ENCODE measurements around the gene CCNL2.
A peak's percentile ranks its signal among the peaks of the same experiment; 100 is the strongest.
"Not testable (repeated sequence)": the region's sequence is repeated elsewhere in the genome, so short reads cannot be mapped to it uniquely, and the experiment has no call there.

The CCNL2 gene

DNA sequence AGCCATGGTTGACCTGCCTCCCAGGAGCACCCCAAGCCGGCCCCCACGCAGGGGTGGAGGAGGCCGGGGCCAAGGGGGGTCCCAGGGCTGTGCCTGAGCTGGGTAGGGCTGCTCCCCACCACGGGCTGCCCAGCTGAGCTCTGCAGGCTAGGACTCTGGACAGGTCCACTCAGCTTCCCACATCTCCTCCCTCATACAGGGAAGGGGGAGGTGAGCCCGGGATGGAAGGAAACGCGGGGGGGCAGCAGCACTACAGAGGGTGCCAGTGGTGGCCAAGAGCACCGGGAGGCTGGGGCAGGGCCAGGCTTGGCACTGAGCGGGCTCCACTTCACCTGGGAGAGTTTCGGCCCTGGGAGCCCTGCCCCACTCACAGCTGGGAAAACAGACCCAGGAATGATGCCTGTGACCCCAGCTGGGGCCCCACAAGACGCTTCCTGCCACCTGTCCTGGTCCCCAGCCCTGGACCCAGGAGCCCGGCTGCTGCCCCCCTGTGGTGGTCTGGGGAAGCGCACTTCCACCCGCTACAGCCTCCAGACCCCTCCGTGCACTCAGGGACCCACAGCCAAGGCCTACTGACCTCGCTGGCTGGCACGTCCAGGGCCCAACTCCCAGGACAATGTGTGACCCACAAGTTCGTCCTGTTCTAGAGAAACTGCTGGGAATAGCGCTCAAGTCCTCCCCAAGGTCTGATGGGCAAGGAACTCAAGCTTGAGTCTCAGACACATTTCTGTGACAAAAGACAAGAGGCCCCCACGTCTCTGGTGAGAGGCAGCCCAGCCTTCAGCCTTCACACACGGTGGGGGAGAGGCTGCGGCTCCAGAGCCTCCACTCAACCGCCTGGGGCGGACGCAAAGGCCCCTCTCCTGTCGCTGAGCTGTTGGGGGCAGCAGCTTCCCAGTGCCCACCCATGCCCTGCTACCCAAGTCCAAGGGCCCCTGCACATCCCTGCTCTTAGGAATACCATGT lies 27.1 kb downstream of the CCNL2 start:
- peak; percentile 52 for DNase-seq

DNA sequence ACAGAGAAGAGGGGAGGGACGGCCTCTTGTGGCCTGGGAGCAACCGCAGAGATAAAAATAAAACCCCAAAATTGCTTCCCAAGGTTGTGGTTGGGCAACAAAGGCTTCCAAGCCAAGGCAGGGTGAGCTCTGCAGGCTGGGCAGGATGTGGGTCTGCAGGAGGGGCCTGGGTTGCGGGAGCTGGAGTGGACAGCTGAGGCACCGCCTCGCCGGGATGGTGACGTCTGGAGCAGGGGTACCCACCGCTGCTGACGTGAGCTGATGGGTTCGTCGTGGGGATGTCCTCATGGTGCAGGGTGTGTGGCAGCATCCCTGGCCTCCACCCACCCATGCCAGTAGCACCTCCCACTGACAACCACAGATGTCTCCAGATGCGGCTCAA lies 27.8 kb downstream of the CCNL2 start:
- no peak for DNase-seq

DNA sequence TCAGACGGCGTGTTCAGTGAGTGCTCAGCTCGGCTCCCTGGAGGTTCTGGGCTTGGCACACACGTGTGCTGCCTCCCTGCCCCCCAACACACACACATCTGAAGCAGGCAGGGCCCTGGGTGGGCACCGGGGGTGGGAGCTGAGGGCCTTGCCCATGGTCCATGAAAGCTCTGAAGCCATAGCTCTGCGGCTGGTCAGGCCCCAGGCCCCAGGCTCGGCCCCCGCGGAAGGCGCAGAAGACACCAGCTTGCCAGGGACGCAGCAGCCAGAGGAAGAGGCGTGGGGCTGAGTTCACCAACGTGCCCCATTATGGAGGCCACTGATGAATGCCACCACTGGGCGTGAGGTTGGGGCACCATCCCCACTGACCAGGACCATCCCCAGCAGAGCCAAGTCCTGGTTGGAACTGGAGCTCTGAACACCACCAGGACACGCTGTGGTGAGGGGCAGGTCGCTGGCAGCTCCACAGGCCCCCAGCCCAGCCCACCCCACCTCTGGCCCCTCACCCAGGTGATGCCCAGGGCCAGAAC lies 28.3 kb downstream of the CCNL2 start:
- no peak for DNase-seq

DNA sequence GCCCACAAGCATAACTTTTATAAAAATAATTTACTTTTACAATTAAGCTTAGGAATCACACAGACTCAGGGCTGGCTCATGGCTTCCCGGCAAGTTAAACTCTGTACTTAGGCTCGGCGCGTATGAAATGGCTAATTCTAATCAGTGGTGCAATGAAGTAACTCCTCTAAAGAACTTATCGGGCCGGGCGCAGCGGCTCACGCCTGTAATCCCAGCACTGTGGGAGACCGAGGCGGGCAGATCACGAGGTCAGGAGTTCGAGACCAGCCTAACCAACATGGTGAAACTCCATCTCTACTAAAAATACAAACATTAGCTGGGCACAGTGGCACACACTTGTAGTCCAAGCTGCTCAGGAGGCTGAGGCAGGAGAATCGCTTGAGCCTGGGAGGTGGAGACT lies 29.0 kb downstream of the CCNL2 start:
- DNase-seq = not testable (repeated sequence)

DNA sequence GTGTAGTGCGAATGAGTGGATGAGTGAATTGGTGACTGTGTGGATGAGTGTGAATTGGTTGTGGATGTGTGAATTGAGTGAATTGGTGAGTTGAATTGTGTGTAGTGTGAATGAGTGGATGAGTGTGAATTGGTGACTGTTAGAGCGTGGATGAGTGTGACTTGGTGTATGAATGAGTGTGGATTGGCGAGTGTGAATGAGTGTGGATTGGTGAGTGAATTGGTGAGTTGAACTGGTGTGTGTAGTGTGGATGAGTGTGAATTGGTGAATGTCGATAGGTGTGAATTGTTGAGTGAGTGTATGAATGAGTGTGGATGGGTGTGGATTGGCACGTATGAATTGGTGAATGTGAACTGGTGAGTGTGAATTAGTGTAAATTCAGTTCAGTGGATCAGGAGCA lies 31.8 kb downstream of the CCNL2 start:
- no peak for DNase-seq

DNA sequence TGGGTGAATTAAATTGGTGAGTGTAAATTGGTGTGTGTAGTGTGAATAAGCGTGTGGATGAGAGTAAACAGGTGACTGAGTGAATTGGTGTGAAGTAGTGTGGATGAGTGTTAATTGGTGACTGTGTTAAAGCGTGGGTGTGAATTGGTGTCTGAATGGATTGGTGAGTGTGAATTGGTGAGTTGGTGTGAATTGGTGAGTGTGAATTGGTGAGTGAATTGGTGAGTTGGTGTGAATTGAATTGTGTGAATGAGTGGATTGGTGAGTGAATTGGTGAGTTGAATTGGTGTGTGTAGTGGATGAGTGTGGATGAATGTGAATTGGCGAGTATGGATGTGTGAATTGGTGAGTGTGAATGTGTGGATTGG lies 32.5 kb downstream of the CCNL2 start:
- no peak for DNase-seq

DNA sequence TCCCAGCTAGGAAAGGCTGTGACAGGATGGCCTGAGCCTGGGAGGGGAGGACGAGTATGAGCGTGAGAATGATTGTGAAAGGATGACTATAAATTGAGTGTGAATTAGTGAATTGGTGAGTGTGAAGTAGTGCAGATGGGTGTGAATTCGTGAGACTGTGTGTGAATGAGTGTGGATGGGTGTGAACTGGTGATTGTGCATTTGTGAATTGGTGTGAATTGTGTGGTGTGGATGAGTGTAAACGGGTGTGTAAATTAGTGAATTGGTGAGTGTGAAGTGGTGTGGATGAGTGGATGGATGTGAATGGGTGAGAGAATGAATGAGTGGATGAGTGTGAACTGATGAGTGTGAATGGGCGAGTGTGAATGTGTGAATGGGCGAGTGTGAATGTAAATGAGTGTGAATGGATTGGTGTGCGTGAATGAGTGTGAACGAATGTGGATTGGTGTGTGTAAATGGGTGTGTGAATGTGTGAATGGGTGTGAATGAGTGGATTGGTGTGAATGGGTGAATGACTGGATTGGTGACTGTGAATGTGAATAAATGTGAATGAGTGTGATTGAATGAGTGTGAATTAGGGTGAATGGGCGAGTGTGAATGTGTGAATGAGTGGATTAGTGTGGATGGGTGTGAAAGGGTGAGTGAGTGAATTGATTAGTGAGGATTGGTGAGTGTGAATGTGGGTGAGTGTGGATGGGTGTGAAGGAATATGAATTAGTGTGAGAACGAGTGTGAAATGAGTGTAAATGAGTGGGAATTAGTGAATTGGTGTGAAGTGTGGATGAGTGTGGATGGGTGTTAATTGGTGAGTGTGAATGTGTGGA lies 33.0 kb downstream of the CCNL2 start:
- DNase-seq = no peak

DNA sequence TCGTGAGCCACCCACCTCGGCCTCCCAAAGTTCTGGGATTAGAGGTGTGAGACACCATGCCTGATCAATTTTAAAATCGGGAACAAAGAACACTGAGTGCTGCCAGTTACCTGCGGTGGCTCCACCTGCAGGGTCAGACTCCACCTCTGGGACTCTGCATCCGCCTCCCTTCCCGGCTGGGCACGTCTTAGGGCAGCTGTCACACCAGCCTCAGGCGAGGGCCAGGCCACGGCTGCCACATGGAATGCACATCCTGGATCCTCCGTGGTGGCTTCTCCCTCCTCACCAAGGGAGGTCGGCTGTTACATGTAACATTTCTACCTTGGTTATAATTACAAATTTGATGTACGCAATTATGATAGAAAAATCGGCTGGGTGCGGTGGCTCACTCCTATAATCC lies 34.9 kb downstream of the CCNL2 start:
- DNase-seq = no peak

DNA sequence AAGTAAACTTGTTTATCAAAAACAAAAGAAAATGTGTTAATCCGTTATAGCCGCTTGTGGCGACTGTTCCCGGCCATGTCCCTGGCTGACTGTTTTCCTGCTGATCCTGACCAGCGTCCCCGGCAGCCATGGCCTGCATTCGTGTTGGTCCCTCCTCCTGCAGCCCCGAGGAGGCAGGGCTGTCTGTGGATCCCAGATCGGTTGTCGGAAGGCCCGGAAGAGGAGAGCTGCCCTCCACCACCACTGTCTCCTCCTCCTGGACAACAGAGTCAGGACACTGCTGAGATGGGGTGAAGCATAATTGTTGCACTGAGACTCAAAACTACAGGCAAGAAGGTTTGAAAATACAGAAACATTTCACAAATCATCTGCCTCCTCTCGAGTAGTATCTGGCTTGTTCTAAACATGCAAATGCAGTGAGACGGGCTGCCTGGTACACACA lies 37.1 kb downstream of the CCNL2 start:
- DNase-seq = peak; percentile 83

DNA sequence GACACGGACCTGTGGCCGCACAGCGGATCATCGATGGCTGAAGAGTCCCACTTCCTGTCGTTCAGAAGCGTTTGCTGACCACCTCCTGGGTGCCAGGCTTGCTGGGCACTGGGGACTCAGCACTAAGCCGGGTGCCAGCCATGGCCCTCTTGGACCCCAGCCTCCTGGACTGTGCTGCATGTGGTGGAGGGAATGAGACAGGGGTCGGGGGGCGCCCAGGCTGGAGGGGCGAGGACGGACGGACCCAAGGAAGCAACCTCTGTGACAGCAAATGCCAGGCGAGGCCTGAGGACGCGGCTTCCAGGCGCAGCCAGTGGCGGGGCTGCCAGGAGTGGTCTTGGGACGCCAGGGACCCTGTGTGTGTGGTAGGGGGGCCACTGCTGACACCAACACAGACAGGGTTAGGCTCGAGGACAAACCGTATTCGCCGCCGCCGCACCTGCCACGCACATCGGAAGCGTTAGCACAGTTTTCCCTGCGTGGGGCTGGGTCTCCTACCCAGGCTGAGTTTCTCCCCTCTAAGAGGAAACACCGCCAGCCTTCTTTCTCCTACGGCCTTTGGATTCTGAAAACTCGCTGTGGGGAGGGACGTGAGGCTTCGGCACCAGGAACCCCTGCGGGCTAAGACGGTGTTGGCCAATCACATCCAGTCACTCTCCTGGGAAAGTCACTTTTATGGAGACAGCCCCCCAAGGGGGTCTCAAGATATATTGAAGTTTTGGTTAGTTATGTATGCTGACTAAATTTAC lies 37.7 kb downstream of the CCNL2 start:
- no peak for DNase-seq

DNA sequence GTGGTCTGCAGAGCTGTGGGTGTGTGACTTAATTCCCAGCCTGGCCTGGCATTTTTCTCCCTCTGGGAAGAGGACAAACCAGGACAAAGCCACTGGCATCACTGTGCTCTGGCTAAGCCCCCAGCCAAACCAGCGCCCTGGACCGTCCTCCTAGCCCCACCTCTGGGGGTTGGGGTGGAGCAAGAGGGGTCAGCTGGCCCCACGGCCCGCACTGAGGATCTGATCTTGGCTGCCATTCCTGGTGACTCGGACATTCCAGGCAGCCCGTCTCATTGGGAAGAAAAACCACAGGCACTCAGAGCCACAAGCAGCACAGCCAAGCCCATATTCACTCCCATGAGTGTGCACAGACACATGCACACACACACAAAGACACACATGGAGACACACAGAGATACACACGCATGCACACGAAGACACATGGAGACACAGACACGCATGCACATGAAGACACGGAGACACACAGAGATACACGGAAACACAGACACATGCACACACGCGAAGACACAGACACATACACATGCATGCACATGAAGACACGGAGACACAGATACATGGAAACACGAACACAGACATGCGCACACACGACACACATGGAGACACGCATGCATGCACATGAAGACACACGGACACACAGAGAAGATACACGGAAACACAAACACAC lies 38.5 kb downstream of the CCNL2 start:
- DNase-seq = peak; percentile 95

DNA sequence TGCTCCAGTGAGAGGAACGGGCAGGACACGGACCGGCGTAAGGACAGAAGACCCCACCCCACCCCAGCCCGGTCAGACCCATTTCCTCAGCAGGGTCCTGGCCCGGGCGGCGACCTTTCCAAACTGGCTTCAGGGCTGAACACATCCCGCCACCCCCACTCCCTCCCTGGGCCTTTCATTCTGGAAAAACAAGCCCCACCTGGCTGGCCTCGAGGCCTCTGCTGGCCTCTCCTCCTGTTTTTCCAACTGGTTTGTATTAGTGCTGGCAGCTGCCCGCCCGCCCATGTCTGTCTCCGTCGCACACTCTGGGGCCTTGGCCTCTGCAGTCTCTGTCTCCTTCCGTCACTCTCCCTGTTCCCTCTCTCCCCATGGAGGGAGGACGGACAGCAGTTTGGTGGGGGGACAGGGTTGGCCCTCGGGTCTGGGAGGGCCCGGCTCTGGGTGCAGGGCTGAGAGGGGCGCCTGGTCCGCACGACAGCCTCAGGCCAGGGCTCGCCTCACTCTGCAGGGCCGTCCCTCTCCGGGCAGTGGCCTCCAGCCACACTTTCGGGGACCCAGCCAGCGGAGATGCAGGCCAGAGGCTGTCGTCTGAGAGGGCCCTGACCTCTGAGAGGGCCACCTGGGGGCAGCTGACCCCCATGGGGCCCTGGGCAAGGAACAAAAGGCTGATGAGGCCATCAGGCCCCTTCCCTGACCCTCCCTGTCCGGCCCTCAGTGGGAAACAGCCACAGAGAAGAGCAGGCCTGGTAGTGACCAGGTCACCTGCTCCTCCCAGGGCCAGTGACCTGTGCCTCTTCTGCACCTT lies 39.3 kb downstream of the CCNL2 start:
- peak; percentile 83 for DNase-seq

DNA sequence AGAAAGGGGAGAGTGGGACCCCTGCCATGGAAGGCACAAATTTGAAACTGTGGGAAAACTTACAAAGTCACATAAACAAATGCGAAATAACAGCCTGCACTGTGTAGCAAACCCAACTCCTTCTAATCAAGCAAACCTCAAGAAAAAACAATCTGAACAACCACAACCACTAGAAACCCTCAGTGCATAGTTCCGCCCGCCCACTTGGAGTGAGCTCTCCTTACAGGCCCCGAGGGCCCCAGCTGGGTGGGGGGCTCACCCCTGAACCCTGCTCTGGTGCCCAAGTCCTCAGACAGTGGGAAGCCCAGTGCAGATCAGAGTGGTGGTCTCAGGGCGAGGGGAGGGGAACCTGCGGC lies 39.8 kb downstream of the CCNL2 start:
- peak; percentile 79 for DNase-seq

DNA sequence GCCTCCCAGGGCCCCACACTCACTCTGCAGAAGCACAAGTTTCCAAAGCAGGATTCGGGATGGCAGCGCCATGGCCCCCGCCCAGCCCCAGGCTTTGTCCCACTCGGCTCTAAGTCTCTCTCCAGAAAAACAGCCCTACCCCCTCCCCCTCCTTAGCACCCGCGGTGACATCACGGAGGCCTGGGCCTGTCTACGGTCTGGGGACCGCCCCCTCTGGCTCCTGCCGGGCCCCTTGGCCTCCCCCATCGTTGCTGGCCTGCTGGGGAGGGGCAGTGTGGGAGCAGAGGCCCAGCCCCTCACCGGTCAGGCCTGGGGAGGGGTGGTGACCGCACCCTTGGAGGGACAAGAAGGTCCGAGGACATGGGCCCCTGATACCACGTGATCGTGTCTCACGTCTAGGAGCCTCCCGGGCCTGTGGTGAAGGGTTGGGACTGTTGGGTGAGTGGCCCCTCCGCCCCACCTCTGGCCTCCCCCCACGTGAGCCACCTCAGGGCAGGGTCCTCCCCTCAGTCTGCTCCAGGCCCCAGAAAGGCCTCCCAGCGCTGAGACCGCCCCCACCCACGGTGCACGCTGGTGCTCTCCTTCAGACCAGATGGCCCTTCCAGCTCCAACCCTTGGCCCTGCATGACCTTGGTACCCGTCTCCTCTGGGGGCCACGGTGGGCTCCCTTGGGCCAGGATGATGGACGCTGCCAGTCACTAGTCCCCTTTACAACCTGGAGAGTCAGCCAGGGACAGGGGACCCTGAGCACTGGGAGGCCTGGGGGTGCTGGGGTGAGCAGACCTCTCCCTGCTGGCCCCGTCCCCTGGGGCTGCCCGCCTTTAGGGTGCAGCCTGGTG lies 40.5 kb downstream of the CCNL2 start, which contains the start of gene MXRA8:
MXRA8 (minus strand) TSS at position 123 of the 839 bp plus-strand sequence; CDS start at position 72, 51 bp downstream.
- DNase-seq = peak; percentile 94

DNA sequence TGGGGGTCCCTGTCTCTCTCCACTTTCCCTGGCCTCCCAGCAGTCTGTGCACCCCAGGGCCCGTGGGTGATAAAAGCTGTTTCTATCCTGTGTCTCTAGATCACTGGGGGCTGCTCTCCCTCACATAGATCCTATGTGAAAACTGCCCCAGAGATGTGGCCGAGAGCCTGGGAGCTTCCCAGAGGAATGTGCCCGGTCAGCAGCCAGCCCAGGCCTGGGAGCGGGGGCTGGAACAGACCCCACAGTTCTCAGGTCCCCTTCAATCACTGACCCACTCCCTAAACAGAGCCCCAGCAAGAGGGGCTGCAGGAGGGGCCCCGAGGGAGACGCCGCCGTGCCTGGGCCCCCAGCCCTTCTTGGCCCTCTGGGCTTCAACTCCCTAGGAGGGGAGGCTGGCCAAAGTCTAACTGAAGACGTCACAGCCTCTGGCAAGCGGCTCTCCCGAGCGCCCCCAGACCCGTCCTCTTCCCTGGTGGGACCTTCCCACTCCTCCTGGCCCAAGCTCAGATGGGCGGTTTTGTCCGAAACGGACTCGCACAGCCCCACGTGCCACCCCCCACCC lies 41.2 kb downstream of the CCNL2 start:
- no peak for DNase-seq

DNA sequence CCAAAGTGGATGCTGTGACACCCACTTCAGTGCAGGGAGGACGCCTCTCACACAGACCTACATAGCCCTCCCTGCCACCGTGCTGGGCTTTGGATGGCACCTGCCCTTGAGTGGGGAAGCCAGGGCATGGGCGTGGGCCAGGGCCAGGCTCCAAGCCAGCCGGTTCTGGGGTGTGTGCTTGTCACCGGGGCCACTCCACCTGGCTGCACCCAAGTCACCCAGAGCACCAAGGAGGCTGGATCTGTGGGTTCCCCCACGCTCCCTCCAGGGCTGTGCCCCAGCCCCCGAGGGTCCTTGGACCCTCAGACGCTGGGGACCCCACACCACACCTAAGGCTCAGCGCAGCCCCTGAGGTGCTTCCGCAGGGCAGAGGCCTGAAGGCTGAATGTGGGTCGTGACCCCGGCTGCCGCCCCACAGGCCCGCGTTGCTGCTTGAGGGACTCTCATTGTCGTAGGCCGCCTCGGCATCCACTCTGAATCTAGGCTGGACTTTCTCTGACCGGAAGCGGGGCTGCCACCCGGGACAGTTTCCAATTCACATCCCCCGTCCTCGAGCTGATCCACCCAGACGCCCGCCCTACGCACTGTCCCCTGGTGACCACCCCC lies 42.2 kb downstream of the CCNL2 start:
- no peak for DNase-seq

DNA sequence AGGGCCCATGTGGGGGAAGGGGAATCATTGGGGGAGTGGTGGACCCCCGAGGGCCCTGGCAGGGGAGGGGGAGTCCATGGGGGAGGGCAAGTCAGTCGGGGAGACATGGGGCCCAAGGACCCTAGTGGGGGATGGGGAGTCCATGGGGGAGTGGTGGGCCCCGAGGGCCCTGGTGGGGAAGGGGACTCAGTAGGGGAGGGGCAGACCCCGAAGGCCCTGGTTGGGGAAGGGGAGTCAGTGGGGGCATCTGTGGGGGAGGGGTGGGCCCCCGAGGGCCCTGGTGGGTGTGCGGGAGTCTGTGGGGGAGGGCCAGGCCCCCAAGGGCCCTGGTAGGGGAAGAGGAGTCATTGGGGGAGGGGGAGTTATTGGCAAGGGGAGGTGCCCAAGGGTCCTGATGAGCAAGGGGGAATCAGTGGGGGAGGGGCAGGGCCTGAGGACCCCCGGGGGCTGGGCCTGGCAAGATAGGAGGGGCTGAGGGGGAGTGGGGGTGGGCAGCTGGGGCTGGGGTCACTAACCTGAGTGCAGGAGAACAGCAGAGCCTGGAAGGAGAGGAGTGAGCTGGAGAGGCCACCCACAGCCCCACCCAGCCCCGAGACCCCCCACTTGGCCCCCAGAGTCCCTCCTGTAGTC lies 42.9 kb downstream of the CCNL2 start:
- no peak for DNase-seq

DNA sequence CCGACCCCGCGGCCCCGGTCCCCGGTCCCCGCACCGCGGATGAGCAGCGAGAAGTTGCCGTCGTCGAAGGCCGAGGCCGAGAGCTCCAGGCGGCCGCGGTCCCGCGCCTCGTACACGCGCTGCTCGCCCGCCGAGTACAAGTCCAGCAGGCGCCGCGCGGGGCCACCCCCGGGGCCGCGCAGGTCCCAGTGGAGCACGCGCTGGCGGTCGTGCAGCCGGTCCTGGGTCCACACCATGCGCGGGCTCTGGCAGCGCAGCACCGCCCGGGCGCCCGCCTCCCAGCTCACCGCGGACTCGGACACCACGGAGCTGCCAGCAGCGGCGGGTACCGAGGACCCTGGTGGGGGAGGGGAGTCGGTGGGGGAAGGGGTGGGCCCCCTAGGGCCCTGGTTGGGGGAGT lies 43.7 kb downstream of the CCNL2 start:
- peak; percentile 47 for DNase-seq
